Measurements from ENCODE around the gene JAK1. TPM values are rescaled to one million over a fixed set of nuclear protein-coding genes. Genes with fewer than 3 reads are reported as not detected.

Gene JAK1
- total RNA-seq, 1 donor from 2014 or later: 55.8 TPM

- FAIRE-seq: no peak
- TF ChIP-seq CTCF (IDR thresholded peaks at IDR 0.05; ENCODE audit: insufficient read depth, low read length, severe bottlenecking): no peak
- DNase-seq (ENCODE audit: low read depth): no peak
- no peaks in the 10 kb centered on the region for H3K27me3 ChIP-seq (ENCODE audit: control insufficient read depth, insufficient read depth, low read length)
- no peaks in the 10 kb centered on the region for H3K36me3 ChIP-seq (ENCODE audit: control insufficient read depth, insufficient read depth, low read length)
- H3K4me3 ChIP-seq (ENCODE audit: low read depth, low read length): no peak overlapping the region
These were observed 16.0 kb downstream of the JAK1 start for GRCh38 chr1:64950284-64950809.

- H3K27me3 ChIP-seq (ENCODE audit: control insufficient read depth, insufficient read depth, low read length): no peaks in the 10 kb centered on the region
- FAIRE-seq (no peak), DNase-seq (ENCODE audit: low read depth) (peak; percentile 74)
- TF ChIP-seq CTCF (IDR thresholded peaks at IDR 0.05; ENCODE audit: insufficient read depth, low read length, severe bottlenecking): no peak
- H3K36me3 ChIP-seq (ENCODE audit: control insufficient read depth, insufficient read depth, low read length): no peaks in the 10 kb centered on the region
- no peak overlapping the region for H3K4me3 ChIP-seq (ENCODE audit: low read depth, low read length)
These were observed 17.2 kb downstream of the JAK1 start for GRCh38 chr1:64948905-64949833.

GRCh38 chr1:64948216-64948615, 18.1 kb downstream of the JAK1 start:
- Histone ChIP-seq H3K36me3 (ENCODE audit: control insufficient read depth, insufficient read depth, low read length) (no peaks in the 10 kb centered on the region), H3K27me3 (ENCODE audit: control insufficient read depth, insufficient read depth, low read length) (no peaks in the 10 kb centered on the region), H3K4me3 (ENCODE audit: low read depth, low read length) (no peak overlapping the region)
- FAIRE-seq (no peak), DNase-seq (ENCODE audit: low read depth) (no peak)
- TF ChIP-seq CTCF (IDR thresholded peaks at IDR 0.05; ENCODE audit: insufficient read depth, low read length, severe bottlenecking): no peak

- TF ChIP-seq CTCF (IDR thresholded peaks at IDR 0.05; ENCODE audit: insufficient read depth, low read length, severe bottlenecking): no peak
- Histone ChIP-seq H3K27me3 (ENCODE audit: control insufficient read depth, insufficient read depth, low read length) (no peaks in the 10 kb centered on the region), H3K36me3 (ENCODE audit: control insufficient read depth, insufficient read depth, low read length) (no peaks in the 10 kb centered on the region), H3K4me3 (ENCODE audit: low read depth, low read length) (no peak overlapping the region)
- FAIRE-seq (no peak), DNase-seq (ENCODE audit: low read depth) (no peak)
These were observed 19.4 kb downstream of the JAK1 start for GRCh38 chr1:64946916-64947315.

- no peaks in the 10 kb centered on the region for H3K27me3 ChIP-seq (ENCODE audit: control insufficient read depth, insufficient read depth, low read length)
- H3K36me3 ChIP-seq (ENCODE audit: control insufficient read depth, insufficient read depth, low read length): no peaks in the 10 kb centered on the region
- FAIRE-seq (no peak), DNase-seq (ENCODE audit: low read depth) (no peak)
- TF ChIP-seq CTCF (IDR thresholded peaks at IDR 0.05; ENCODE audit: insufficient read depth, low read length, severe bottlenecking): no peak
- no peak overlapping the region for H3K4me3 ChIP-seq (ENCODE audit: low read depth, low read length)
These were observed 21.4 kb downstream of the JAK1 start for GRCh38 chr1:64944913-64945312.

Data from bronchial epithelial cell (primary cell).